ENCODE results near the gene KLF7.

KLF7 gene

DNA sequence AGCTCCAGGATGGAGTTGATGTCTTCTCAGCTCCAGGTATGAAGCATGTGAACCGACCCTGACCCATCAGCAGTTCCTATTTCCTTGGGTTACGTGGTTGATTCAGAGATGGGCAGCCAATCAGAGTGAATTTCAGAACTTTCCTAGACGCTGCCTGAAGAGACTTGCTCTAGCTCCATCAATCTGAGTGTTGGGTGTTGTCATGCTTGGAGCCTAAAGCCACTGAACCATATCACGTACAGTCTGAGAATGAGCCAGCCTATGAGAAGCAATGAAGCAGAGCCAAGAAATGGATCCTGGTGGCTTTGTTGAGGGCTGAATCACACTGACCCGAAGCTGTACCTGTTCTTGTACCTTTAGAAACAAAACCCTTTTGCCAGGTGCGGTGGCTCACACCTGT is 19.6 kb upstream of the KLF7 start:
- no peaks in the 10 kb centered on the region for H3K36me3 ChIP-seq (ENCODE audit: control insufficient read depth, insufficient read depth, low read length)
- no peak overlapping the region for H3K4me3 ChIP-seq (ENCODE audit: low read depth, low read length)
- H3K4me1 ChIP-seq (ENCODE audit: control insufficient read depth, insufficient read depth, low read length) = no peaks in the 10 kb centered on the region
- H3K9me3 ChIP-seq (ENCODE audit: control insufficient read depth, insufficient read depth, low read length) = no peaks in the 10 kb centered on the region
- no peaks in the 10 kb centered on the region for H3K27me3 ChIP-seq (ENCODE audit: control insufficient read depth, insufficient read depth, low read length)
- H3K9ac ChIP-seq (ENCODE audit: low read depth, low read length) = no peak overlapping the region

DNA sequence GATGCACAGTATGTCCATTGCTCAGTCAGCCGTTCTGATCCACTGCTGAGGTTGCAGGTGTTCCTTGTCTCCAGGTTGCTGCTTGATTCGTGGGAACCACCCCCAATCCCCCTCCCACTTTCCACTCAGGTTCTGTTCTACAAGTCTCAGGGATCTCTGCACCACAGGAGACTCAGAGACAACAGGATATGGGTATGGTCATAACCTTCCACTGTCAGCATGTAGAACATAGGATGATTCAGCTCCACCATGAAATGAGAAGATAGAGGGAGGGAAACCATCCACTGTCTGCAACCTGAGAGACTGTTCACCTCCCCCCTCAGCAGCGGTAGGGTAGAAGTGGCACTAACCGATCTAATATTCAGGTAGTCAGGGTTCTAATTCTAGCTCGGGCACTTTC is 19.0 kb upstream of the KLF7 start:
- no peaks in the 10 kb centered on the region for H3K4me1 ChIP-seq (ENCODE audit: control insufficient read depth, insufficient read depth, low read length)

DNA sequence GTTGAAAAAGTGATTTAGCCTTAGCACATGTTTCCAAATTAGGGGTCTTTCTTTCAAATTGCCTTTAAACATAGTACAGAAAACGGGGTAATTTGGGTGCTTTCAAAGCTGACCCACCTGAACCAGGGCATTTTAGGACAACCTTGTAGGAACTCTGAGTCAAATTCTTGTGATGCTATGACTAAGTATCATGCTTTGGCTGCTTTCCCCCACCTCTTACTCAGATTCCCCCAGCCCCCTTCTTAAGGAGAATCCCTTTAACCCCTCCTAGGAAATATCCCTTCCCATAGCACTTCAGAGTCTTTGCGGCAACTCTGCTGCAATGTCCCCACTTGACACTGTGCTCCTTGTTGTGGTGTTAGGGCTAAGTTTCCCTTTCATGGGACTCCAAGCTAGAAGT is 18.6 kb upstream of the KLF7 start:
- no peaks in the 10 kb centered on the region for H3K36me3 ChIP-seq (ENCODE audit: control insufficient read depth, insufficient read depth, low read length)
- no peak overlapping the region for H3K4me3 ChIP-seq (ENCODE audit: low read depth, low read length)
- no peak overlapping the region for H3K9ac ChIP-seq (ENCODE audit: low read depth, low read length)
- H3K9me3 ChIP-seq (ENCODE audit: control insufficient read depth, insufficient read depth, low read length) = no peaks in the 10 kb centered on the region
- no peaks in the 10 kb centered on the region for H3K4me1 ChIP-seq (ENCODE audit: control insufficient read depth, insufficient read depth, low read length)
- no peaks in the 10 kb centered on the region for H3K27me3 ChIP-seq (ENCODE audit: control insufficient read depth, insufficient read depth, low read length)

More for the DNA sequence above, 19.0 kb upstream of the KLF7 start:
- H3K36me3 ChIP-seq (ENCODE audit: control insufficient read depth, insufficient read depth, low read length) = no peaks in the 10 kb centered on the region
- no peaks in the 10 kb centered on the region for H3K9me3 ChIP-seq (ENCODE audit: control insufficient read depth, insufficient read depth, low read length)
- H3K4me3 ChIP-seq (ENCODE audit: low read depth, low read length) = no peak overlapping the region
- no peaks in the 10 kb centered on the region for H3K27me3 ChIP-seq (ENCODE audit: control insufficient read depth, insufficient read depth, low read length)
- H3K9ac ChIP-seq (ENCODE audit: low read depth, low read length) = no peak overlapping the region

DNA sequence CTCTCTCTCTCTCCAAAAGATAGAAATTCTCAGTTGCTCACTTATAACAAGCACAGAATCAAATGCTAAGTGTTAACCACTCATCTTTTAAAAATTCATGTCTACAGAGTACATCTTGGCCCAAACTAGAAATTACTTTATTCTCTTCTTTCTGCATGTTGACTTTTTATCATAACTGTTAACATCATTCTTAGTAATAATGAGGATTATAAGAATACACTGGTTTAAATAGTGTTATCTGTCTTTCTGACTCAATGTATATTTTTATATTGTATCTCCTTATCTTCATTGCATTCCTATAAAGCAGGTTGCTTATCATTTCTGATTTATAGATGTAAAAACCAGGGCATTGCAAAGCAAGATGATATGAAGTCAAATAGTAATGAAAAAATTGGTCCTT is 17.8 kb upstream of the KLF7 start:
- H3K27me3 ChIP-seq (ENCODE audit: control insufficient read depth, insufficient read depth, low read length) = no peaks in the 10 kb centered on the region
- H3K36me3 ChIP-seq (ENCODE audit: control insufficient read depth, insufficient read depth, low read length) = no peaks in the 10 kb centered on the region
- H3K4me3 ChIP-seq (ENCODE audit: low read depth, low read length) = no peak overlapping the region
- H3K9me3 ChIP-seq (ENCODE audit: control insufficient read depth, insufficient read depth, low read length) = no peaks in the 10 kb centered on the region
- no peak overlapping the region for H3K9ac ChIP-seq (ENCODE audit: low read depth, low read length)
- H3K4me1 ChIP-seq (ENCODE audit: control insufficient read depth, insufficient read depth, low read length) = no peaks in the 10 kb centered on the region

DNA sequence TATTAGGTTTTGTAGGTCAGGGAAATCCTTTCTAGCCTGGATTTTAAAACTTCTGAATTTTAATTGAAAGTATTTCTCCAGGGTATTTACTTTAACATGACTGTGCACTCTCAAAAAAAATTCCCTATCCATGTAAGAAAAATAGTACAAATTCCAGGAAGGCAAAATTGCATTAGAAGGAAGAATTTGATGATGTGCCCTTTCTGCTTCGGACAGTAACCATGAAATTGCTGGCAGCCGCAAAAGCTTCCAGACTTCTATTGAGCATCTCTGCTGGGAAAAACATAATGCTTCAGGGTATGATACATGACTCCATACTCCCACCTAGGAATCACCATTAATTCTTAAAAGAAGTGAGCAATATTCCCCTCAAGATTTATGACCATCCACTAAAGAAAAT is 17.2 kb upstream of the KLF7 start:
- Histone ChIP-seq H3K4me1 (ENCODE audit: control insufficient read depth, insufficient read depth, low read length) (no peaks in the 10 kb centered on the region), H3K4me3 (ENCODE audit: low read depth, low read length) (no peak overlapping the region), H3K27me3 (ENCODE audit: control insufficient read depth, insufficient read depth, low read length) (no peaks in the 10 kb centered on the region), H3K9me3 (ENCODE audit: control insufficient read depth, insufficient read depth, low read length) (no peaks in the 10 kb centered on the region), H3K36me3 (ENCODE audit: control insufficient read depth, insufficient read depth, low read length) (no peaks in the 10 kb centered on the region), H3K9ac (ENCODE audit: low read depth, low read length) (no peak overlapping the region)

DNA sequence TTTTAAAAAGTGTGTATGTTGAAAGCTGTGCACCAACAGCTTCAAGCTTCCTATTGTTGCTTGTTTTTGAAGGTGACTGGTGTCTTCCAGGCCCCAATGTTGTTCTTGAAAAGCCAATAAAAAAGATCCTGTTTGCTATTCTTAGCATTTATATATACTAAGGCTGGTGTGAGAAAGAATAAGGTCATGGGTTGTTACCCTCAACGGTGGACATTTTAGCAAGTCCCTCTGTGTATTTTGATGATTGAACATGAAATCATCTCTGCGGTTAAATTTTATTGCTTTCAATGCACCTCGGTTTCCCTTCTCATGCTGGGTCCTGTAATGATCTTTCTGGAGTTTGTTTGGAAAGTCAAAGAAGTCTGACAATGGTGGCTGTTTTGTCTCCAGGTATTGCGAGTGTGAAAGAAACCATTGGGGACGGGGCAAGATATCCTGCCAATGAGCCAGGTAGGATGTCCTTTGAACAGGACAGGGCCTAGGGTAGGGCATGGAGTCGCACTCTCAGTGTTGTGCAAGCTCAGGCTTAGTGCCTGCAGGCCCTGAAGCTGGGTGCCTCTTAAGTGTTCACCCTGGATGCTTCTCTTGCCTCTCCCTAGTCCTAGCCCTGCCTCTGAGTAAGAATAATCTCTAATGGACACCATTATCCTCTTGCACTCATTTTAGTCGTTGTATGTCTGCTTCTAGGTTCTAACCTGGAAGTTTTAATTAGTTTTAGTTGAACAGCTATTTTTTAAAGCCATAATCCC is 16.0 kb upstream of the KLF7 start:
- no peaks in the 10 kb centered on the region for H3K4me1 ChIP-seq (ENCODE audit: control insufficient read depth, insufficient read depth, low read length)
- no peak overlapping the region for H3K4me3 ChIP-seq (ENCODE audit: low read depth, low read length)
- H3K9ac ChIP-seq (ENCODE audit: low read depth, low read length) = no peak overlapping the region
- H3K9me3 ChIP-seq (ENCODE audit: control insufficient read depth, insufficient read depth, low read length) = no peaks in the 10 kb centered on the region
- no peaks in the 10 kb centered on the region for H3K27me3 ChIP-seq (ENCODE audit: control insufficient read depth, insufficient read depth, low read length)
- H3K36me3 ChIP-seq (ENCODE audit: control insufficient read depth, insufficient read depth, low read length) = no peaks in the 10 kb centered on the region

DNA sequence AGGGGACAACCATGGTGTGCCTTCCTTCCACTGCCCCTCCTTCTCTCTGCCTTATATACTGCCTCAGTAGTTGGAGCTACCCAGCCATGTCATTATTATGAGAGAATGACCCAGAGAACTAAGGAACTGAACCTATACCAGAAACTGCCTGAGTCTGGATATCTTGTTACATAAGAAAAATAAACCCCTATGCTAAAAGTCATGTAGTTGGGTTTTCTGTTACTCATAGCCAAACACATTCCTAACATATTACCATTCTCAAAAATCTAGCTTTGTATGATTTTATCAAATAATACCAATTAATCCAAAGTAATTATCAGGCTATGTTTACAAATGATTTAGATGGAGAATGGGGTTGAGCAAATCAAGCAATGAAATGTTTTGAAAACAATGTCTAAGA is 15.0 kb upstream of the KLF7 start:
- Histone ChIP-seq H3K4me3 (ENCODE audit: low read depth, low read length) (no peak overlapping the region), H3K36me3 (ENCODE audit: control insufficient read depth, insufficient read depth, low read length) (no peaks in the 10 kb centered on the region), H3K9ac (ENCODE audit: low read depth, low read length) (no peak overlapping the region)

DNA sequence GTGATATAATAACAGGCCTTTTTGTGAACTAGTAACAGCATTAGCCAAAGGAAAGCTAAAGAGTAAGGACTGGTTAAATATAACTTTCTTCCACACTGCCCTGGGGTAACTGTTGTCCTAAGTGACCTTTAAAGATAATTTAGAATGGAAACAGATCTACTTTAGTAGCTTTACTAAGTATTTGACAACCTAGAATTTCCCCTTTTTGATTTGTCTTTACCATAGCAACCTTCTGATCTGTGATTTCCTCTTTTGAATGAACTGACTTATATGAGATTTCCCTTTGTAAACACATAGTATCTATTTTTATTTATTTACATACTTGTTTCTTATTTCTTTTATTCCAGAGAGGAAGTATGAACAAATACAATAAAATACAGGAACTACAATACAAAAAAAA is 10.5 kb upstream of the KLF7 start:
- Histone ChIP-seq H3K9me3 (ENCODE audit: control insufficient read depth, insufficient read depth, low read length) (no peaks in the 10 kb centered on the region), H3K9ac (ENCODE audit: low read depth, low read length) (no peak overlapping the region), H3K4me3 (ENCODE audit: low read depth, low read length) (no peak overlapping the region), H3K36me3 (ENCODE audit: control insufficient read depth, insufficient read depth, low read length) (no peaks in the 10 kb centered on the region), H3K4me1 (ENCODE audit: control insufficient read depth, insufficient read depth, low read length) (no peaks in the 10 kb centered on the region), H3K27me3 (ENCODE audit: control insufficient read depth, insufficient read depth, low read length) (no peaks in the 10 kb centered on the region)

More for the DNA sequence above, 15.0 kb upstream of the KLF7 start:
- Histone ChIP-seq H3K9me3 (ENCODE audit: control insufficient read depth, insufficient read depth, low read length) (no peaks in the 10 kb centered on the region), H3K4me1 (ENCODE audit: control insufficient read depth, insufficient read depth, low read length) (no peaks in the 10 kb centered on the region), H3K27me3 (ENCODE audit: control insufficient read depth, insufficient read depth, low read length) (no peaks in the 10 kb centered on the region)

DNA sequence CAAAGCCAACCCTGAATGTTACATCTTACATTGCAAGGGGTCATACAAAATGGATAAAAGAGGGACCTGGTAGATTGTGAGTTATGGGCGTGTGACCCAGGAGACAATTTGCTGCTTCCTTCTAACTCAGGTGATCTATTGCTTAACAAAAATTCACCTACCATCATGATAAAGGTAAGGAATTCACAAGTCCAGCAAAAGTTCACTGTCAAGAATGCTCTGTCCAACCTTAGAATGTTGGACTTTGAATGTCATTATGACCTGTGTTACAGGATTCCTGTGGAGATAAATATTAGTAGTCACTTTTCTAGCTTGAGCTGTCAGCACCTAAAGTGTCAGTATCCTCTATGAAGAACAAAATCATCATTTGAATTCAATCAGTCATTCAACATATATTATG is 7.9 kb upstream of the KLF7 start:
- H3K36me3 ChIP-seq (ENCODE audit: control insufficient read depth, insufficient read depth, low read length) = no peaks in the 10 kb centered on the region
- H3K27me3 ChIP-seq (ENCODE audit: control insufficient read depth, insufficient read depth, low read length) = no peaks in the 10 kb centered on the region
- H3K9ac ChIP-seq (ENCODE audit: low read depth, low read length) = no peak overlapping the region
- peaks cover 1% of the 10 kb centered on the region for H3K4me1 ChIP-seq (ENCODE audit: control insufficient read depth, insufficient read depth, low read length)
- no peak overlapping the region for H3K4me3 ChIP-seq (ENCODE audit: low read depth, low read length)
- H3K9me3 ChIP-seq (ENCODE audit: control insufficient read depth, insufficient read depth, low read length) = no peaks in the 10 kb centered on the region

DNA sequence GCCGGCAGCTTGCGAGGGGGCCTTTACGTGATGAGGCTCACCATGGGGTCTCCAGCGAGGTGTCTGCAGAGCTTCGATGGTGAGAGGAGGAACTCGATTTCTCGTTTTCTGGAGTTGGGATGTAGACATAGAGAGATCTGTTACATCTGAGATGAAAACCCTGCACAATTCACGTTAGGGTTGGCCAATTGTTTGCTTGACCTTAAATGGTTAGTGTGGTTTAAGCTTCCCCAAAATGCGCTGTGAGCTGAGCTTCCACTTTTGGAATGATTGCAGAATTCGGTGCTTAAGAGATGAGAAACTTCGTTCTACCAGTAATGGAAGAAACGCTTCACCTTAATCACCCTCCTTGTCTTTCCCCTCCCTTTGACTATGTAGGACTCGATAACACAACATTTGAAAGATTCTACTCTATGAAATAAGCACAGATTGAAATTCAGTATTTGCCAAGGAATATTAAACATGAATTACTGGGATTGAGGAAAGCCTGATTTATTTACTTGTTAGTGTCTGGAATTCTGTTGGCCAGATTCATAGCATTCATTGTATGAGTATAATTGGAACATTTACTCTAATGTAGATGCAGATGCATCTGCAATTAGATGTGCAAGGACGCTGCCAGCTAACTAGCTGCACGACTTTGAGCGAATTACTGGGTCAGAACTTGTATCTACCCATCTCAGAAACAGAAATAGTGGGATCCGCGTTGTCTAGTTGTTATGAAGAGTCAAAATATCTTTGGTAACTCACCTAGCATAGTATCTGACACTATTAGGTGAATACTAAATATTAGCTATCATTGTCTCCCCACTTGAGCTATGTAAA is 1.6 kb upstream of the KLF7 start:
- Histone ChIP-seq H3K4me1 (ENCODE audit: control insufficient read depth, insufficient read depth, low read length) (peaks cover 23% of the 10 kb centered on the region), H3K9me3 (ENCODE audit: control insufficient read depth, insufficient read depth, low read length) (no peaks in the 10 kb centered on the region), H3K9ac (ENCODE audit: low read depth, low read length) (peak overlapping the region; percentile 91), H3K4me3 (ENCODE audit: low read depth, low read length) (peak overlapping the region; percentile 80), H3K36me3 (ENCODE audit: control insufficient read depth, insufficient read depth, low read length) (no peaks in the 10 kb centered on the region), H3K27me3 (ENCODE audit: control insufficient read depth, insufficient read depth, low read length) (no peaks in the 10 kb centered on the region)

DNA sequence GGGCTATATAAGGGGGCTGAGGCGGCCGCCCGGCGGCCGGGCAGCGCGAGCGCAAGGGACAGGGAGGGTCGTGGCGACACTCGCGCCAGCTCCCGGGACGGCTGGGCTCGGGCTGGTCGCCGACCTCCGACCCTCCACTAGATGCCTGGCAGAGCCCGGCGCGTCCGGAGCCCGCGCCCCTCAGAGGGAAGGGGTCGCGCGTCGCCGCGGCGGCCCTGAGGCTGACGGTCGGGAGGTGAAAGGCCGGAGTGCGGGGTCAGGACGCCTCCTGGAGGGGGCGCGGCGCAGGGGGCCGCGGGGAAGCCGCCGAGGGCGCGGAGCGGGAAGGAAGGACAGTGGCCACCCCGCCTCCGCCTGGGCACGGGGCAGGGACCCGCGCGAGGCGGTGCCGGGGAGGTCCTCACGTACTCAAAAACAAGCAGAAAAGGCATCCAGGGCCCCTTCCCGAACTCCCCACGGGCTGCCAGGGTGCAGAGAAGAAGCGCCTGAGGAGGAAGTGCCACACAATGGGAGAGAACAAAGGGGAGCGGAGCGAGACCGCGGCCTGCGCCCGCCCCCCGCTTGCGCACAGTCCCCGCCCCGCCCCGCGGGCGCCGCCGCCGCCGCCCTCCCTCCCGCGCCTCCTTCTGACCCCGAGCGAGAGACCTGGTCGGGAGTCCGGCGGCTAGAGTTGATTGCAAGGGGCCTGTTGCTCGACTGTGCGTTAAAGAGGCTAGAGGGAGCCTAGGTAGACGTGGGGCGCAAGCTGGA is 776 bp upstream of the KLF7 start:
- H3K4me1 ChIP-seq (ENCODE audit: control insufficient read depth, insufficient read depth, low read length) = peaks cover 26% of the 10 kb centered on the region
- no peaks in the 10 kb centered on the region for H3K9me3 ChIP-seq (ENCODE audit: control insufficient read depth, insufficient read depth, low read length)
- peak overlapping the region; percentile 80 for H3K4me3 ChIP-seq (ENCODE audit: low read depth, low read length)
- H3K36me3 ChIP-seq (ENCODE audit: control insufficient read depth, insufficient read depth, low read length) = no peaks in the 10 kb centered on the region
- no peaks in the 10 kb centered on the region for H3K27me3 ChIP-seq (ENCODE audit: control insufficient read depth, insufficient read depth, low read length)
- peak overlapping the region; percentile 93 for H3K9ac ChIP-seq (ENCODE audit: low read depth, low read length)
